Uterus (tissue), 4 donors: Measurements from ENCODE around the gene NDUFA13. TPM values are rescaled to one million over a fixed set of nuclear protein-coding genes. Genes with fewer than 3 reads are reported as not detected.

Source experiments
- DNase-seq, 2 donors: peaks; one replicate each; pipeline ENCODE4 v3.0.0-alpha.2; 2019 to 2020
- H3K27ac ChIP-seq, 2 donors: fragments of 200-600 bp; sonication (generic); 1 replicate in 1 of 2; 2 replicates in 1 of 2; pipeline ENCODE4 v1.5.1; 2016 to 2018
- H3K27me3 ChIP-seq, 2 donors: fragments of 200-600 bp; sonication (generic); one replicate each; pipeline ENCODE4 v1.5.1; 2018 to 2019; ENCODE audit warnings: control low read depth in 1 of 2
- H3K36me3 ChIP-seq, 2 donors: fragments of 200-600 bp; sonication (generic); one replicate each; pipeline ENCODE4 v1.5.1; 2019; ENCODE audit warnings: control low read depth in 1 of 2
- H3K4me1 ChIP-seq, 2 donors: fragments of 200-600 bp; sonication (generic); one replicate each; pipeline ENCODE4 v1.5.1; 2018 to 2019; ENCODE audit warnings: control low read depth in 1 of 2
- H3K4me3 ChIP-seq, 2 donors: fragments of 200-600 bp; sonication (generic); 1 replicate in 1 of 2; 2 replicates in 1 of 2; pipeline ENCODE4 v1.5.1; 2018 to 2019; ENCODE audit warnings: mild to moderate bottlenecking in 1 of 2
- H3K9me3 ChIP-seq, 2 donors: fragments of 200-600 bp; sonication (generic); one replicate each; pipeline ENCODE4 v1.5.1; 2019; ENCODE audit warnings: control low read depth in 1 of 2
- CTCF ChIP-seq, 4 experiments: fragments of 200-600 bp in 2 of 4; fragments of 450-650 bp in 2 of 4; sonication (generic) in 2 of 4; IDR thresholded peaks; one replicate each; pipeline ENCODE4 v1.5.1; 2016 to 2019; ENCODE audit warnings: antibody characterized with exemption in 4 of 4, mild to moderate bottlenecking in 2 of 4, moderate library complexity in 1 of 4
- POLR2A ChIP-seq, 2 donors: fragments of 450-650 bp; IDR thresholded peaks; one replicate each; pipeline ENCODE4 v1.6.1; 2016; ENCODE audit warnings: antibody characterized with exemption in 2 of 2, mild to moderate bottlenecking in 1 of 2, moderate library complexity in 1 of 2
- intact Hi-C: fragments of 100-400 bp; cut with DNase I; formaldehyde crosslinking; loops from one replicate; pipeline ENCODE4 v1.15.1; 2023; ENCODE audit warnings: low total_unique reads
- total RNA-seq, 4 donors: library from RNA; depleted of rRNA in 3 of 4; stranded (reverse); fragments of >200 nt in 3 of 4; gene quantifications; one replicate each; pipeline versions ENCODE4 v1.1.0 to v1.2.4, GENCODE V29; 2014 to 2023
- donor health status: DM: yes; HTN: yes; CAD: no.

NDUFA13 gene
- total RNA-seq, 4 donors from 2014 or later = 28.6 to 204 (median 60.9) TPM

- Histone ChIP-seq H3K4me1 (peaks cover 0 to 20% of the 10 kb centered on the region in 2 donors), H3K36me3 (no peaks in the 10 kb centered on the region), H3K27ac (no peak overlapping the region), H3K27me3 (no peaks in the 10 kb centered on the region), H3K9me3 (no peaks in the 10 kb centered on the region), H3K4me3 (no peak overlapping the region)
- DNase-seq = no peak
- intact Hi-C loops = no loop called here
- no peak for TF ChIP-seq POLR2A (IDR thresholded peaks at IDR 0.05)
- no peak for TF ChIP-seq CTCF (IDR thresholded peaks at IDR 0.05)
Measured at GRCh38 chr19:19482809-19483596, 33.0 kb upstream of the NDUFA13 start.

- intact Hi-C loops = loop anchor here (5.0 kb wide), 1 partner anchor 118 kb away; no protein-coding TSS in a partner anchor
- no peak for DNase-seq
- no peak overlapping the region for H3K27ac ChIP-seq
- no peaks in the 10 kb centered on the region for H3K36me3 ChIP-seq
- H3K27me3 ChIP-seq = no peaks in the 10 kb centered on the region
- peaks cover 6 to 39% of the 10 kb centered on the region in 2 donors for H3K4me1 ChIP-seq
- H3K4me3 ChIP-seq = no peak overlapping the region
- TF ChIP-seq CTCF (IDR thresholded peaks at IDR 0.05) = no peak
- no peak for TF ChIP-seq POLR2A (IDR thresholded peaks at IDR 0.05)
- no peaks in the 10 kb centered on the region for H3K9me3 ChIP-seq
Measured at GRCh38 chr19:19485161-19485997, 30.6 kb upstream of the NDUFA13 start.

- H3K4me3 ChIP-seq = no peak overlapping the region
- no peaks in the 10 kb centered on the region for H3K36me3 ChIP-seq
- no peaks in the 10 kb centered on the region for H3K27me3 ChIP-seq
- intact Hi-C loops = loop anchor here (5.0 kb wide), 1 partner anchor 119 kb away; no protein-coding TSS in a partner anchor
- no peak overlapping the region for H3K27ac ChIP-seq
- DNase-seq = no peak
- TF ChIP-seq CTCF (IDR thresholded peaks at IDR 0.05) (no peak), POLR2A (IDR thresholded peaks at IDR 0.05) (no peak)
- H3K4me1 ChIP-seq = peaks cover 6 to 39% of the 10 kb centered on the region in 2 donors
- no peaks in the 10 kb centered on the region for H3K9me3 ChIP-seq
Measured at GRCh38 chr19:19485998-19486290, 30.1 kb upstream of the NDUFA13 start.

- intact Hi-C loops = loop anchor here (5.0 kb wide), 1 partner anchor 119 kb away; no protein-coding TSS in a partner anchor
- H3K4me1 ChIP-seq = peaks cover 6 to 39% of the 10 kb centered on the region in 2 donors
- no peaks in the 10 kb centered on the region for H3K36me3 ChIP-seq
- no peak for DNase-seq
- no peak overlapping the region for H3K27ac ChIP-seq
- no peak overlapping the region for H3K4me3 ChIP-seq
- H3K27me3 ChIP-seq = no peaks in the 10 kb centered on the region
- TF ChIP-seq CTCF (IDR thresholded peaks at IDR 0.05) = no peak
- TF ChIP-seq POLR2A (IDR thresholded peaks at IDR 0.05) = no peak
- H3K9me3 ChIP-seq = no peaks in the 10 kb centered on the region
Measured at GRCh38 chr19:19486343-19487076, 29.5 kb upstream of the NDUFA13 start.
